Ascending aorta (tissue), 2 donors: Measurements from ENCODE around the gene SLC25A34. TPM values are rescaled to one million over a fixed set of nuclear protein-coding genes. Genes with fewer than 3 reads are reported as not detected.

Source experiments
- DNase-seq, 2 donors: peaks; one replicate each; pipeline ENCODE4 v3.0.0-alpha.2; 2019; ENCODE audit warnings: low spot score in 2 of 2
- H3K27ac ChIP-seq, 2 donors: fragments of 200-600 bp; sonication (generic); one replicate each; pipeline ENCODE4 v1.5.1; 2016 to 2017; ENCODE audit warnings: mild to moderate bottlenecking in 1 of 2
- H3K27me3 ChIP-seq: fragments of 200-600 bp; sonication (generic); one replicate; pipeline ENCODE4 v1.5.1; 2017
- H3K36me3 ChIP-seq, 2 donors: fragments of 200-600 bp; sonication (generic); one replicate each; pipeline ENCODE4 v1.5.1; 2016
- H3K4me1 ChIP-seq, 2 donors: fragments of 200-600 bp; sonication (generic); one replicate each; pipeline ENCODE4 v1.5.1; 2016 to 2017; ENCODE audit warnings: mild to moderate bottlenecking in 1 of 2
- H3K4me3 ChIP-seq, 2 donors: fragments of 200-600 bp; sonication (generic); one replicate each; pipeline ENCODE4 v1.5.1; 2016 to 2017; ENCODE audit warnings: mild to moderate bottlenecking in 1 of 2
- H3K9me3 ChIP-seq, 2 donors: fragments of 200-600 bp; sonication (generic); one replicate each; pipeline ENCODE4 v1.5.1; 2016
- CTCF ChIP-seq, 3 experiments: fragments of 200-600 bp in 2 of 3; fragments of 450-650 bp in 1 of 3; sonication (generic) in 2 of 3; IDR thresholded peaks; one replicate each; pipeline ENCODE4 v1.5.1; 2016 to 2019; ENCODE audit warnings: antibody characterized with exemption in 3 of 3, mild to moderate bottlenecking in 1 of 3, moderate library complexity in 1 of 3
- intact Hi-C: fragments of 100-400 bp; cut with DNase I; formaldehyde crosslinking; loops from one replicate; pipeline ENCODE4 v1.15.1; 2023
- total RNA-seq: library from RNA; depleted of rRNA; stranded (reverse); fragments of >200 nt; gene quantifications from one replicate; pipeline ENCODE4 v1.1.0, GENCODE V29; 2016

Gene SLC25A34
- total RNA-seq, 1 donor from 2014 or later: 5.7 TPM

GRCh38 chr1:15707239-15707925, 28.7 kb upstream of the SLC25A34 start:
- H3K27me3 ChIP-seq: no peaks in the 10 kb centered on the region
- intact Hi-C loops: no loop called here
- peaks cover 0 to 4% of the 10 kb centered on the region in 2 donors for H3K36me3 ChIP-seq
- peaks cover 9 to 19% of the 10 kb centered on the region in 2 donors for H3K4me1 ChIP-seq
- DNase-seq: no peak
- H3K27ac ChIP-seq: no peak overlapping the region
- H3K4me3 ChIP-seq: no peak overlapping the region
- H3K9me3 ChIP-seq: no peaks in the 10 kb centered on the region
- no peak for TF ChIP-seq CTCF (IDR thresholded peaks at IDR 0.05)

- no peak overlapping the region for H3K4me3 ChIP-seq
- intact Hi-C loops: no loop called here
- no peaks in the 10 kb centered on the region for H3K9me3 ChIP-seq
- H3K4me1 ChIP-seq: peaks cover 9 to 11% of the 10 kb centered on the region in 2 donors
- H3K27ac ChIP-seq: no peak overlapping the region
- no peak for DNase-seq
- no peak for TF ChIP-seq CTCF (IDR thresholded peaks at IDR 0.05)
- H3K36me3 ChIP-seq: peaks cover 0 to 4% of the 10 kb centered on the region in 2 donors
- no peaks in the 10 kb centered on the region for H3K27me3 ChIP-seq
Observed at GRCh38 chr1:15708486-15709137, 27.4 kb upstream of the SLC25A34 start.

GRCh38 chr1:15709226-15709625, 26.8 kb upstream of the SLC25A34 start:
- intact Hi-C loops: no loop called here
- no peaks in the 10 kb centered on the region for H3K9me3 ChIP-seq
- no peak for TF ChIP-seq CTCF (IDR thresholded peaks at IDR 0.05)
- H3K27me3 ChIP-seq: no peaks in the 10 kb centered on the region
- no peak overlapping the region for H3K27ac ChIP-seq
- no peak for DNase-seq
- H3K36me3 ChIP-seq: peaks cover 0 to 4% of the 10 kb centered on the region in 2 donors
- peaks cover 6 to 11% of the 10 kb centered on the region in 2 donors for H3K4me1 ChIP-seq
- no peak overlapping the region for H3K4me3 ChIP-seq

GRCh38 chr1:15712168-15712567, 23.9 kb upstream of the SLC25A34 start:
- H3K4me3 ChIP-seq: no peak overlapping the region
- peaks cover 13 to 14% of the 10 kb centered on the region in 2 donors for H3K36me3 ChIP-seq
- DNase-seq: no peak
- no peaks in the 10 kb centered on the region for H3K27me3 ChIP-seq
- intact Hi-C loops: no loop called here
- H3K9me3 ChIP-seq: no peaks in the 10 kb centered on the region
- H3K27ac ChIP-seq: no peak overlapping the region
- TF ChIP-seq CTCF (IDR thresholded peaks at IDR 0.05): no peak
- H3K4me1 ChIP-seq: peaks cover 0 to 12% of the 10 kb centered on the region in 2 donors

- no peaks in the 10 kb centered on the region for H3K27me3 ChIP-seq
- H3K9me3 ChIP-seq: no peaks in the 10 kb centered on the region
- H3K27ac ChIP-seq: peak overlapping the region; percentile 19 to 33
- no peak for TF ChIP-seq CTCF (IDR thresholded peaks at IDR 0.05)
- DNase-seq: no peak
- no peak overlapping the region for H3K4me3 ChIP-seq
- peaks cover 37 to 38% of the 10 kb centered on the region in 2 donors for H3K36me3 ChIP-seq
- intact Hi-C loops: no loop called here
- H3K4me1 ChIP-seq: peaks cover 0 to 12% of the 10 kb centered on the region in 2 donors
Observed at GRCh38 chr1:15714406-15715136, 21.5 kb upstream of the SLC25A34 start.
